ENCODE results near the gene B4GALT6. TPM values are rescaled to one million over a fixed set of nuclear protein-coding genes. Genes with fewer than 3 reads are reported as not detected.
"Not testable (repeated sequence)": the region's sequence is repeated elsewhere in the genome, so short reads cannot be mapped to it uniquely, and the experiment has no call there.

B4GALT6 gene, protein sequence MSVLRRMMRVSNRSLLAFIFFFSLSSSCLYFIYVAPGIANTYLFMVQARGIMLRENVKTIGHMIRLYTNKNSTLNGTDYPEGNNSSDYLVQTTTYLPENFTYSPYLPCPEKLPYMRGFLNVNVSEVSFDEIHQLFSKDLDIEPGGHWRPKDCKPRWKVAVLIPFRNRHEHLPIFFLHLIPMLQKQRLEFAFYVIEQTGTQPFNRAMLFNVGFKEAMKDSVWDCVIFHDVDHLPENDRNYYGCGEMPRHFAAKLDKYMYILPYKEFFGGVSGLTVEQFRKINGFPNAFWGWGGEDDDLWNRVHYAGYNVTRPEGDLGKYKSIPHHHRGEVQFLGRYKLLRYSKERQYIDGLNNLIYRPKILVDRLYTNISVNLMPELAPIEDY
- total RNA-seq (2014; rRNA removed; shearing (Covaris generic); ENCODE audit: low replicate concordance): 0.78 and 1.0 TPM in 2 replicates

DNA sequence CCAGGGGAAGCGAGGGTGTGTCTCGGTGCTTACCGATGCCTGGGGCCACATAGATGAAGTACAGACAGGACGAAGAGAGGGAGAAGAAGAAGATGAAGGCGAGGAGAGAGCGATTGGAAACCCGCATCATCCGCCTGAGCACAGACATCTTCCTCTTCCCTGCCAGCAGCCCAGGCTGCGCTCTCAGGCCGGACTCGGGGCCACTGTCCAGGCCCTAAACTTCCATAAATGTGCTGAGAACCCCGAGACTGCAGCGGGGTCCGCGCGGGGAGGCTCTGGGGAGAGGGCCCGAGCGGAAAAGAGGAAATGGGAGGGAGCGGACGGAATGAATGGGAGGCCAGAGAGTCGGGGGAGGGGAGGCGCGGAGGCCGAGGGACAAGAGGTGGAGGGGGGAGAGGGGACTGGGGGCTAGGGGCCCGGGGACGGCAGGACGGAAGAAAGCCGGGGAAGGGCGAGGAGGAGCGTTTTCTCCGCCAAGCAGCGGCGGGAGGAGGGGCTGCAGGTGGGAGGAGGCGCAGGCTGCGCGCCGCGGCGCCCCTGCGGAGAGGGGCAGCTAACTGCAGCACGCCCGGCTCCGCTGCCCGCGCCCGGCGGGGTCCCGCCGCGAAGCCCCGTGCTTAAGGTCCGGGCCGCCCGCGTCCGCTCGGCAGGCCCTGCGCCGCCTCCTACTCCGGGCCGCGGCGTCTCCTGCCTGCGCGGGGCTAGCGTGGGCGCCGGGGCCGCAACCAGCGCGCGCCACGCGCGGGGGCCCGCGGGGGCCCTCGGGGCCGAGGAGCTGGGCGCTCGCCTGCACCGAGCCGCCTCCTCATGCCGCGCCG, at the start of gene B4GALT6:
Gene B4GALT6, minus strand, starts transcription at position 303 of the 818 bp plus-strand sequence. Its CDS starts 155 bp downstream, at position 148.
- no peak for DNase-seq (ENCODE audit: low read depth)
- in situ Hi-C loops (cut with HindIII; ENCODE audit: low pct_unique_long_range_greater_than_20kb, low sequenced_read_pairs): no loop called here

DNA sequence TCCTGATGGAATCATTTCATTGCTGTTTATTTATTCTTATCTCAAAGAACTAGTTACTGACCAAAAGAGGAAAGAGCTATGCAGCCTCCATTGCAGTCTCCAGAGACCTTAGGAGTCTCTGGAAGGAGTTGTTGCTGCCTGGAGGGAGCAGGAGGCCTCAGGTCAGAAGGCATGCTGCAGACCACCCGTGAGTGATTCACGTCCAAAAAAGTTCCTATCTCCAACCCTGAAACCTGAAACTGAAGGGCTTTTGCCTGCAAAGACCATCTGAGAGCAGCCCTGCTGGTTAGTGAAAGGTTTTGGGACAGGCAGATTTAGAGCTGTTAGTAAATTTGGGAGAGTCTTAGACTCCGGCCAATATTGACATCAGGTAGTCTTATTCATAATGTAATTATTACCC, 47.2 kb upstream of the B4GALT6 start:
- in situ Hi-C loops (cut with HindIII; ENCODE audit: low pct_unique_long_range_greater_than_20kb, low sequenced_read_pairs): no loop called here
- no peak for DNase-seq (ENCODE audit: low read depth)

DNA sequence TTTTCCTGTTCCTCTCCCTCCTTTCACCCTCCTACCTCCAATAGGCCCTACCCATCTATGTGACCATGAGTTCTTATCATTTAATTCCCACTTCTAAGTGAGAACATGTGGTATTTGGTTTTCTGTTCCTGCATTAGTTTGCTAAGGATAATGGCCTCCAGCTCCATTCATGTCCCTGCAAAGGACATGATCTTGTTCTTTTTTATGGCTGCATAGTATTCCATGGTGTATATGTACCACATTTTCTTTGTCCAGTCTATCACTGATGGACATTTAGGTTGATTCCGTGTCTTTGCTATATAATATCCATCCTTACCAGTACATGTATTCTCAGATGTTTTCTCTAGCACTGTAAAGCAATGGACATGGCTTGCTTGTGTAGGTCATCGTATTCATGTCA, 44.8 kb upstream of the B4GALT6 start:
- in situ Hi-C loops (cut with HindIII; ENCODE audit: low pct_unique_long_range_greater_than_20kb, low sequenced_read_pairs); DNase-seq (ENCODE audit: low read depth): not testable (repeated sequence)

DNA sequence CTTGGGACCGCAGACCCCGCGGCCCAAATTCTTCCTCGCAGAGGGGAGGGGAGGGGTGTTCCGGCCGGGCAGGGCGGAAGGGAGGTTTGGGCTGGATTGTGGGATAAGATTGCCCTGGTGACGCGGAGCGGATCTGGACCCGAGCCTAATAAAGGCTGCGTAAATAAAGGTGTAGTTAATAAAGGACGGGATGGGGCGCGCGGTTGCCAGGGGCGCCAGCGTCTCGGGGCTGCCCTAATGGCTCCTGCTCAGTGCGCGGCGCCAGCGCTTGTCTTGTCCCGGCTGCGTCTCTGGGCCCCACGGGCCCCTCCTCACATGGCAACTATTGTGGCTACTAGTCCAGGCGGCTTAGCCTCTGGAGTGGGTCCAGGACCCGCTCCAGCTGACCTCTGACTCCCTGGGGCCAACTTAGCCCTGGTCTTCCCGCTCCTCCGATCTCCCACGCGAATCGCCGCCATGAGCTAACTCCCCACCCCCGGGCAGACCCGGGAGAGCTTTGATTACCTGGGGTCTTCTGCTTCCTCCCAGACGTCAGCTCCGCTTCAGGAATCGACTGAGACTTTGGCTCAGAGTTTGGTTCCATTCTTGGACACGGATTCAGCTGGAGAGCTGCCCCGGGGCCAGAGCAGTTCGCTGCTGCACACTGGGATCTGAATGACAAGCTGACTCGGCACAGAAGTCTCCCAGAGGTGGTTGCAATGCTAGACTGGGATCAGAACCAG, 39.8 kb upstream of the B4GALT6 start:
- in situ Hi-C loops (cut with HindIII; ENCODE audit: low pct_unique_long_range_greater_than_20kb, low sequenced_read_pairs): no loop called here
- no peak for DNase-seq (ENCODE audit: low read depth)

DNA sequence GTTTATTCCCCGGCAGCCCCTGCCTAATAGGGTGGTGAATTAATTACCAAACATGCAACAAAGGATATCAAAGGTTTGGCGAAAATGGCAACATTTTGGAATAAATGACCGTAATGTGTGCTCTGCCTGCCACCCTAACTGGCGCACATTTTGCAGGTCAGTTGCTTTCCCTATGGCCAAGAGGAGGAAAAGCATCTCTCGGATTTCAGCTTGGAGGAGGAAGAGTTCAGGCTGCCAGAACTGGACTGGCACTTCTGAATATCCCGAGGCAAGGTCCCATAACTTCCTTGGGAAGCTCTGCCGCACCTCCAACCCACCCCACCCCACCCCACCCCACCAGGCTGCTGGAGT, 39.2 kb upstream of the B4GALT6 start:
- no peak for DNase-seq (ENCODE audit: low read depth)
- in situ Hi-C loops (cut with HindIII; ENCODE audit: low pct_unique_long_range_greater_than_20kb, low sequenced_read_pairs): no loop called here

DNA sequence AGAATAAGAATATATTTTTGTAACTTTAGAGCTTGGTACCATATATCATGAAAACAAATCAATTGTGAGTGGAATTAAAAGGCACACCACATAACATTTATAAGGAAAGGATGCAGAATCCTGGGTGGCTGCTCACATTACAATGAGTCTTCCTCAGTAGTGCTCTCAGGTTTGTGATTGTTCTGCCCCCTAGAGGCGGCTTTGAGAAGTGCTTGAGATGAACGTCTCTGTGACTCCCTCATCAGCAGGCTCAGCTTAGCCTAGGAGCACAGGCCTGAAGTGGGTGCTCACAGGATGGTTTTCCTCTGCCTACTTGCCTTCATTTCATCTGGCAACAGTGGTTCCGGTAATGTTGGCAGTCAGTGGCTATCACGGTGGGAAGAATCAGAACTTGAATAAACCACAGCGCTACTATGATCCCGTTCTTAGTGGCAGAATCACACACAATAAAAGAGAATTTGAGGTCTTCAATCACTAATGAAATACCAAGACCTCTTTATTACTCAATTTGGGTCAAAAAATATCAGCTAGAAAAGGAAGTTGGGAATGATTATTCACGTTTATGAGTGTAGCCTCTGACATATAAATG, 38.1 kb upstream of the B4GALT6 start:
- in situ Hi-C loops (cut with HindIII; ENCODE audit: low pct_unique_long_range_greater_than_20kb, low sequenced_read_pairs): no loop called here
- peak; percentile 22 for DNase-seq (ENCODE audit: low read depth)

DNA sequence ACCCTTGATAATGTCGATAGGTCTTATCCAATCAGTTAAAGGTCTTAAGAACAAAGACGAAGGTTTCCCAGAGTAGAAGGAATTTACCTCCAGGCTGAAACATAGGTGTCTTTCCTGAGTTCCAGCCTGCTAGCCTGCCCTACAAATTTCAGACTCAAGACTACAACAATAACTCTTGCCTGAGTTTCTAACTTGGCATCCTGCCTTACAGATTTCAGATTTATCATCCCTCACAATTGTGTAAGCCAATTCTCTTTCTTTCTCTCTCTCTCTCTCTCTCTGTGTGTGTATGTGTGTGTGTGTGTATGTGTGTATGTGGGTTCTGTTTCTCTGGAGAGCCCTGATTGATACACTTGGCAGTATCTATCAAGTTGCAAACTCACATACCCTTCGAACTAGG, 37.2 kb upstream of the B4GALT6 start:
- in situ Hi-C loops (cut with HindIII; ENCODE audit: low pct_unique_long_range_greater_than_20kb, low sequenced_read_pairs): no loop called here
- DNase-seq (ENCODE audit: low read depth): no peak

DNA sequence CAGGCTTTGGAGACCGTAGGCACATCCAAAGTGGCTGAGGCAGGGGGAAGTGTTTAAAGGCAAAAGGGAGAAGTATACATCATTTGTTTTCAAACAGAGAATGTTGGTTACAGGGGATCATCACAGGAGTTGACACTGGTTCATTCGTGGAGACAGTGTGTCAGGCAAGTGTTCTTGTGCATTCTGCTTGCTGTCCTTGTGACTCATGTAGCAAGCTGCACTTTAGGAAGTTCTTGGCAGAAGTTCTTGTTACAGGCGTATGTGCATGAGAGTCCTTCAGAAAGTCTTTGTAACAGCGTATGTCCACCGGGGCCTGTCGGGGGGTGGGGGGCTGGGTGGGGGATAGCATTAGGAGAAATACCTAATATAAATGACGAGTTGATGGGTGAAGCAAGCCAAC, 36.5 kb upstream of the B4GALT6 start:
- in situ Hi-C loops (cut with HindIII; ENCODE audit: low pct_unique_long_range_greater_than_20kb, low sequenced_read_pairs): no loop called here

DNA sequence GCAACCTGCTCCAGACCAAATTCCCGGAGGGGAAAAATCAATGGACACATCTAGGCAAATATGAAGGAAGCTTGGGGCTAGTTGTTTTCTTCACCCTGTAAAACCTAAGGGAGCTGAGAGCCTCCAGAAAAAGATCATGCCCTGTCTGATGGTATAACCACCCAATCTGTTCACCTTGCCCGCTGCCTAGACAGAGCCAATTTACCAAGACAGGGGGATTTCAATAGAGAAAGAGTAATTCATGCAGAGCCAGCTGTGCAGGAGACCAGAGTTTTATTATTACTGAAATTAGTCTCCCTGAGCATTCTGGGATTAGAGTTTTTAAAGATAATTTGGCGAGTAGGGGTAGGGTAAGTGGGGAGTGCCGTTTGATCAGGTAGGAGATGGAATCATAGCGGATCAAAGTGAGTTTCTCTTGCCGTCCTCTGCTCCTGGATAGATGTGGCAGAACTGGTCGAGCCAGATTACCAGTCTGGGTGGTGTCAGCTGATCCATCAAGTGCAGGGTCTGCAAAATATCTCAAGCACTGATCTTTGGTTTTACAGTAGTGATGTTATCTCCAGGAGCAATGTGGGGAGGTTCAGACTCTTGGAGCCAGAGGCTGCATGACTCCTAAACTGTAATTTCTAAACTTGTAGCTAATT, 35.1 kb upstream of the B4GALT6 start:
- DNase-seq (ENCODE audit: low read depth): no peak
- in situ Hi-C loops (cut with HindIII; ENCODE audit: low pct_unique_long_range_greater_than_20kb, low sequenced_read_pairs): no loop called here

More for the DNA sequence above, 36.5 kb upstream of the B4GALT6 start:
- DNase-seq (ENCODE audit: low read depth): no peak

DNA sequence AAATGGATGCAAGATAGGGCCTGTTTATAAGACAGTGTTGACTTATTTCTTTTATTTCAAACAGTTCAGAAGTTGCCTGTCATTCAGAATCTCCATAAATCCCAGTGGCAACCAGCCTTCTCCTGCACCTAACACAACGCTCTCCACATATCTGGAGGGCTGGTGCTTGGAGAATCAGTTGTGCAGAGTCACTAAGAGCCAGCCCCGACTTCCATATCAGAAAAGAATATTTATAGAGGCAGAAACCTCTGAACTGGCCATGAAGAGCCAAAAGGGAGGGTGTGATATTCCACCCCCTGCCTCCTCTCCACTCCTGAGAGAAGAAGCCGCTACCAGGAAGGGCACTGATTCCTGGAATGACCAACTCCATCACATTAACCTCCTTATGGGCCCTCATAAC, 34.0 kb upstream of the B4GALT6 start:
- in situ Hi-C loops (cut with HindIII; ENCODE audit: low pct_unique_long_range_greater_than_20kb, low sequenced_read_pairs): no loop called here
- no peak for DNase-seq (ENCODE audit: low read depth)

DNA sequence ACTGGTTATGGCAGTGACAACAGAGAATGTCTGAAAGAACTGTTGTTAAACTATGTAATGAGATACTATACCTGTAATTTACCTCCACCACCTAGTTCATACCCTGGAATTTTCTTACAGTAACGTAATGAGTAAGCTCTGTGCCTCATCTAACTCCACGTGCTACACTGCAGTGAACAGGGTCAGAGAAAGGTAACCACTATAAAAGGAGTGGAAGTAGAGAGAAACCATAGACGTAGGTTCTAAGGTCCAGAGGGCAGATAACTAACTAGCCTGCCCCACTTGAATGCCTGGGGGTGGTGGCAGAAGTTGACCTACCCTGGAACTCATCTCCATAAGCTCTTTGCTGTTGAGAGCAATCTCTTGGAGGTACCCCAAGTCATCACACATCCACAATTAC, 32.0 kb upstream of the B4GALT6 start:
- in situ Hi-C loops (cut with HindIII; ENCODE audit: low pct_unique_long_range_greater_than_20kb, low sequenced_read_pairs): no loop called here
- DNase-seq (ENCODE audit: low read depth): no peak

DNA sequence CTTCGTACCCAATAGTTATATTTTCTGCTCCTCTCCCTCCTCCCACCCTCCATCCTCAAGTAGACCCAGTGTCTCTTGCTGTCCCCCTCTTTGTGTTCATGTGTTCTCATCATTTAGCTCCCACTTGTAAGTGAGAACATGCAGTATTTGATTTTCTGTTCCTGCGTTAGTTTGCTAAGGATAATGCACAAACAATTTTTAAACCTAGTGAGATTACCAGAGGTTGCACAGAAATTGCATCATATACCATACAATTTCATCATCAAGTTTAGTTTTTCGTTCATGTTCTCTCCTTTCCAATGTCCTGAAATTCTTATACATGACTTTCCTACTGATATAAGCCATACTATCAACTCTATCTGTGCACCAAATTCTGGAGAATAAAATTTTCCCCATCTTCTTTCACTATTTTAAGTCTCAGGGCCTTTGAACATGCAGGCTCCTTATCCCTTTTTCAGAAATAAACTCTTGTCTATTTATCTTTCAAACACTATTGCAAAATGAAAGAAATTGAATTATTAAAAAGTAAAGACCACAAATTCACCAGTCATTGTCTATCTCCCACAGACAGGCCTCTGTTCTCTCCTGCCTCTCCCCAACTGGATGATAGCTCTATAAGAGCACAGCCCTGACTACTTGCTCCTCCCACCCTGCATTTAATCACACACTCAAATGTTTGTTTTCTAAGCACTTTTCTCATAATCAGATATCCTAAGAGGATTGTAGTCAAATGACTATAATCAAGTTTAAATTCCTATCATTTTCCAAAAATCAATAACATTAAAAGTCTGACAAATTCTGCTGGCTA, 27.2 kb upstream of the B4GALT6 start:
- DNase-seq (ENCODE audit: low read depth): no peak
- in situ Hi-C loops (cut with HindIII; ENCODE audit: low pct_unique_long_range_greater_than_20kb, low sequenced_read_pairs): no loop called here

DNA sequence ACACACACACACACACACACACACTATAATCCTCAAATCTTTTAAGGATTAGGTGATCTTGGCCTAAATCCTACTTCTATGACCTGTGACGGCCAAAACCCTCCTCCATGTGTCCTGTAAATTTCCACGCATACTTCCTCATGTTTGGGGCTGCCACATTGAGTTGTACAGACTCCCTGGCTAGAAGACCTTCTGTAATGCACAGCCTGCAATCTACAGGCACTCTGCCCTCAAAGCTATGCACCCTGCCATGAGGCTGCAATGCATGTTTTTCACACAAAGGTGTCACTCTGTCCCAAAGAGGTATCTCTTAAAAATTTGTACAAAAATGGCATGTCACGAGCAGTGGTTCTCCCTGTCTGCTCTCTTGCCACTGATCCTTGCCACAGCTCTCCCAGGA, 26.4 kb upstream of the B4GALT6 start:
- no peak for DNase-seq (ENCODE audit: low read depth)
- in situ Hi-C loops (cut with HindIII; ENCODE audit: low pct_unique_long_range_greater_than_20kb, low sequenced_read_pairs): no loop called here

DNA sequence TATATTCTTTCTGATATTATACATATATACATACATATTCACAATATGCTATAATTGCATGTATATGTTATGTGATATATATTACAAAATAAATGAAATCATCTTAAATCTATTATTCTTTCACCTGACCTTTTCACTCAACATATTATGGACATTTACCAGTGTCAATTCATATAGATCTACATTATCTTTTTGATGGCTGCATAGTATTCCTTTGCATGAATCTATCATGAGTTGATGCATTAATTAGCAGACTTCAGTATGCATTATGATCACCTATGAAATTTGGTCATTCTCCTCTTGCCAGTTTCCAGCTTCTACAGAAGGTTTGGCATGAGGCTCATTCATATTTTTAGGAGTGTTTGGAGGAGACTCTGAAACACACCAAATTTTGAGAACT, 23.4 kb upstream of the B4GALT6 start:
- in situ Hi-C loops (cut with HindIII; ENCODE audit: low pct_unique_long_range_greater_than_20kb, low sequenced_read_pairs): no loop called here
- DNase-seq (ENCODE audit: low read depth): no peak

DNA sequence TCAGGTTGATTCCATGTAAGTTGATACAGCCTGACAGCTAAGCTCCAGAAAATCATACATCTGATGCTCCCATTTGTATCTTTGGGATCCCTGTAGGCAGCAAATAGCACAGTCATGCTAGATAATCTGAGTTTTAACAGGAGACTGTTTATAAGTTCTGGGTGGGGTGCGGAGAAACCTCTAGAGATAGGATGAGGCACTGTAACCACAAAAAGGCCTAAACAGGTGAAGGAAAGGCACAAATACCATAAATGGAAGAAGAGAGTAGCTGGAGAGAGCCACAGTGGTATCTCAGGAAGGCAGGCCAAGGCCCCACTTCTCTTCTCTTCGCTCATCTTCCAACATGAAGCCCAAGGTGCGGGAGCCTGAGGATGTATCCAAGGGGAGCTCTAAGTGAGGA, 18.1 kb upstream of the B4GALT6 start:
- DNase-seq (ENCODE audit: low read depth): no peak
- in situ Hi-C loops (cut with HindIII; ENCODE audit: low pct_unique_long_range_greater_than_20kb, low sequenced_read_pairs): no loop called here

DNA sequence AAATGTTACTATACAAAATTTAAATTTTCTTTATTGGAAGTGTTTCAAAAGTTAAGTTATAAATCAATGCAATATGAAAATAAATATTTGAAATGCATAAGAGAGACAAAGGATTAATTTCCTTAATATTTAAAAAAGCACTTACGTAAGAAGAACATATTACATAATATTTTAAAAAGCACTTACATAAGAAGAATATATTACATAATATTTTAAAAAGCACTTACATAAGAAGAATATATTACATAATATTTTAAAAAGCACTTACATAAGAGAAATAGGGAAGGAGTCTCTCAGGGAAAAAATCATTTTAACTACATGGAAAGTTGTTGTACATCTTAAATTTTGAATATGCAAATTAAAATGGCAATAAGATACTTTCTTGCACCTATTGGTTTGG, 17.4 kb upstream of the B4GALT6 start:
- DNase-seq (ENCODE audit: low read depth): no peak
- in situ Hi-C loops (cut with HindIII; ENCODE audit: low pct_unique_long_range_greater_than_20kb, low sequenced_read_pairs): no loop called here

DNA sequence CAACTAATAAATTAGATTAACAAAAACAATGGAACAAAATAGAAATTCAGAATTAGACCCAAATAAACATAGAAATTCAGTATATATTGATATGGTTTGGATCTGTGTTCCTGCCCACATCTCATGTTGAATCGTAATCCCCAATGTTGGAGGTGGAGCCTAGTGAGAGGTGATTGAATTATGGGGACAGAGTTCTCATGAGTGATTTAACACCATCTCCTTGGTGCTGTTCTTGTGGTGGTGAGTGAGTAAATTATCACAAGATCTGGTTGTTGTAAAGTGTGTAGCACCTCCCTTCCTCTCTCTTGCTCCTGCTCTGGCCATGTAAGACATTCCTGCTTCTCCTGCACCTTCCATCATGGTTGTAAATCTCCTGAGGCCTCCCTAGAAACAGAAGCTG, 16.6 kb upstream of the B4GALT6 start:
- in situ Hi-C loops (cut with HindIII; ENCODE audit: low pct_unique_long_range_greater_than_20kb, low sequenced_read_pairs): no loop called here
- DNase-seq (ENCODE audit: low read depth): no peak

Measured in Caki2 (cell line).